Measurements from ENCODE around the gene BMPER. TPM values are rescaled to one million over a fixed set of nuclear protein-coding genes. Genes with fewer than 3 reads are reported as not detected.
A peak's percentile ranks its signal among the peaks of the same experiment; 100 is the strongest.

Gene BMPER
- total RNA-seq, 1 donor from 2014 or later, result 7.4 TPM

DNA sequence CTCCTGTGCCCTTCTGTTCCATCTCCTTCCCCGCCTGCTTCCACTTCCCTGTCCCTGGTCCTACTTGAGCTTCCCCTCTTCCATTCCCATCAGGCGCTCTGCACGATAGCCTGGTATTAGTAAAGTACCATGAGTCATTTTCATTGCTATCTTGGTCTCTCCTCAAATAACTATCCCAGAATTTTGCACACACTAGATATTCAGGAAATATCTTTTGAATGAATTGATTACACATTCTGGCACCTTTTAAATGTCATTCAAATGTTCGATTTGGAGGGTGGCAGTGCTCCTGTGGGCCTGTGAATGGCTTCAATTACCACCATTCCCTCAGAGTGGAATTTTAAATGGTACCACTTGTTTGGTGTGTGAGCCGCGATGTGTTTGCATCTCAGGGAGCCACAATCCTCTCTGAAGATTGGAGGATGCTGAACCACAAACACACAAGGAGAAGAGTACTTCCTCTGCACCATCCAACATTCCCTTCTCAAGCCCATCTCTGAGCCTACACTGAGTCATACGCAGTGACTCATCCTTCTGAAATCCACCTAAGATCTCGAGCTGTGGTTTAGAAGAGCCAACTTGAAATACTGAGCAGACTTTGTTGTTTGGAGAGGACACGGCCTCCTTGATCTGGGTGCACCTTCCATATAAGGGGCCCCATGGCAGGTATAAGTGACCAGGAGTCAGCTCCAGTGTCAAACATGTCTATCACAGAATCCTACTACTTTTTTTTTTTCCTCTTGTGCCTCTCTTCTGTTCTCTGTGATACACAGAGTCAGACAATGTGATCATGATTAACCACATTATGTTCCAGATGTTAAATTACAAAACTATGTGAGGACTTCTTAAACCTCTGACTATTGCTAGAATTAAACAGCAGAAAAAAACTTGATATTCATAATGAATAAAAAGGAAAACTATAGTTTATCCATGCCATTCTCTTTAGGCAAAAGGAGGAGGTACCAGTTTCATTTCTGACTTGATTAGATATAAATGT, 81.9 kb downstream of the BMPER start:
- Histone ChIP-seq H3K4me1 (no peaks in the 10 kb centered on the region), H3K4me3 (no peak overlapping the region), H3K36me3 (no peaks in the 10 kb centered on the region), H3K27me3 (ENCODE audit: low read depth) (no peaks in the 10 kb centered on the region), H3K27ac (no peak overlapping the region), H3K9me3 (no peaks in the 10 kb centered on the region)
- ATAC-seq, result peak; percentile 96 to 98
- intact Hi-C loops (cut with DNase I), result no loop called here
- DNase-seq, result no peak
- TF ChIP-seq, protein P1, sequence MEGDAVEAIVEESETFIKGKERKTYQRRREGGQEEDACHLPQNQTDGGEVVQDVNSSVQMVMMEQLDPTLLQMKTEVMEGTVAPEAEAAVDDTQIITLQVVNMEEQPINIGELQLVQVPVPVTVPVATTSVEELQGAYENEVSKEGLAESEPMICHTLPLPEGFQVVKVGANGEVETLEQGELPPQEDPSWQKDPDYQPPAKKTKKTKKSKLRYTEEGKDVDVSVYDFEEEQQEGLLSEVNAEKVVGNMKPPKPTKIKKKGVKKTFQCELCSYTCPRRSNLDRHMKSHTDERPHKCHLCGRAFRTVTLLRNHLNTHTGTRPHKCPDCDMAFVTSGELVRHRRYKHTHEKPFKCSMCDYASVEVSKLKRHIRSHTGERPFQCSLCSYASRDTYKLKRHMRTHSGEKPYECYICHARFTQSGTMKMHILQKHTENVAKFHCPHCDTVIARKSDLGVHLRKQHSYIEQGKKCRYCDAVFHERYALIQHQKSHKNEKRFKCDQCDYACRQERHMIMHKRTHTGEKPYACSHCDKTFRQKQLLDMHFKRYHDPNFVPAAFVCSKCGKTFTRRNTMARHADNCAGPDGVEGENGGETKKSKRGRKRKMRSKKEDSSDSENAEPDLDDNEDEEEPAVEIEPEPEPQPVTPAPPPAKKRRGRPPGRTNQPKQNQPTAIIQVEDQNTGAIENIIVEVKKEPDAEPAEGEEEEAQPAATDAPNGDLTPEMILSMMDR (IDR thresholded peaks at IDR 0.05), result no peak

DNA sequence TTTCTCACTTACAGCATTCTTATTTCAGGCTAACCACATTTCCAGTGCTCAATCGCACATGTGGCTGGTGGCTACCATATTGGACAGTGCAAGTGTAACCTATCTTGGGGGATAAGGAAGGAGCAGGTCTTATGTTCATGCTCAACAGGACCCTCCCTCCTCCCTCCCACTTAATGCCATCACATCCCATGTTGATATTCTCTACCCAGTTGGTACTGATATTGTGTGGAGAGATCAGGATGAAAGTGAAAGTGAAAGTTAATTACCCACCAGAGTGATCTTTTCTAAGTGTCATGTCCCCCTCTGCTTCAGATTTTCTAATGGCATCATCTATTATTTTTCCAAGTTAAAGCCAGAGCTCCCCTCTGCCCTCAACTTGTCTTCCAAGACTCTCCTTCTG, 91.6 kb downstream of the BMPER start:
- Histone ChIP-seq H3K4me1 (no peaks in the 10 kb centered on the region), H3K36me3 (no peaks in the 10 kb centered on the region), H3K27ac (no peak overlapping the region), H3K4me3 (no peak overlapping the region), H3K27me3 (ENCODE audit: low read depth) (no peaks in the 10 kb centered on the region), H3K9me3 (no peaks in the 10 kb centered on the region)
- intact Hi-C loops (cut with DNase I), result no loop called here
- DNase-seq (no peak), ATAC-seq (no peak)
- TF ChIP-seq, protein P1 (IDR thresholded peaks at IDR 0.05), result no peak

DNA sequence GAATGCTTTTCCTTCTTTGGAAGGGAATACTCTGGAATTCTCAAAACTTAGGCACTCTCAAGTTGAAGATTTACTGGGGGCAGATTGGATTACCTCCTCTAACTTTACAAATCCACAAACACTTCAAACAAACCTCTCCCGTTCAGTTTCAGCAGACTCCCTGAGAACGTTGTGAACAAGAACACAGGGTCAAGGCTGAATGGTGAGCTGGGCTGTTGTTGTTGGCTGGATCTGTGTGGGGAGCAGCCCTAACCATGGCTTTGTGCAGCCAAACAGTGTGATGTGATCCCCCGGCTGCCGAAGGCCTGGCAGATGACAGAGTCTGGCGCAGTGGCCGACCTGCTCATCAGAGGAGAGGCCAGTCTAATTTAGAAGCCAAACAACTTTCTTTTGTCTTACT, 93.1 kb downstream of the BMPER start:
- H3K4me1 ChIP-seq, result no peaks in the 10 kb centered on the region
- DNase-seq, result no peak
- H3K9me3 ChIP-seq, result no peaks in the 10 kb centered on the region
- no peak overlapping the region for H3K4me3 ChIP-seq
- intact Hi-C loops (cut with DNase I), result no loop called here
- H3K27me3 ChIP-seq (ENCODE audit: low read depth), result no peaks in the 10 kb centered on the region
- no peaks in the 10 kb centered on the region for H3K36me3 ChIP-seq
- H3K27ac ChIP-seq, result no peak overlapping the region
- no peak for ATAC-seq
- TF ChIP-seq, protein P1 (IDR thresholded peaks at IDR 0.05), result no peak

DNA sequence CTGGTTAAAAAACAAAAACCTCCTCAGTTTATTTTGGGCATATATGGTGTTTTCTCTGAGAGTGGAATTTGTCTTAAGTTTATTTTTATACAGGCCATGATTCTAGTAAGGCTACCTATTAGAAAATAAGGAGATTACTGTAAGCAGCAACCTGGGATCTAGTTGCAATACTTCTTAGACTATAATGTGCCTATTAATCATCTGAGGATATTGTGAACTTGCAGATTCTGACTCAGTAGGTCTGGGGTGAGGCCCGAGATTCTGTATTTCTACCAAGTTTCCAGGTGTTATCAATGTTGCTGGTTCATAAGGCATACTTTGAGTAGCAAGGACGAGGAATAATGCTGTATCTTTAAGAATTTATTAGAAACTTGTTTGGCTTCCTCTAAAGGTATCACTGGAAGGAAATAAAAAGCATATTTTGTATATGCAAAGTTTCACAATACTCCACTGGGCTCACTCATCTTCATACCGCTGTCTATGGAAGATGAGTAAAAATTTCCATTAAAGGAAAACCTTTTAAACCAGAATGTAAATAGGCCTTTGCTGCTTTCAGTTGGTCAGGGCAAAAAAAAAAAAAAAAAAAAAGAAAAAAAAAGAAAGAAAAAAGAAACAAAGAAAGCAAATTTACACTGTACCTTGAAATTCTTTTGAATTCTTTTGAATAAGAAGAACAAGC, 105.8 kb downstream of the BMPER start:
- no peak for ATAC-seq
- Histone ChIP-seq H3K4me1 (no peaks in the 10 kb centered on the region), H3K36me3 (no peaks in the 10 kb centered on the region), H3K27ac (no peak overlapping the region), H3K4me3 (no peak overlapping the region), H3K27me3 (ENCODE audit: low read depth) (no peaks in the 10 kb centered on the region), H3K9me3 (no peaks in the 10 kb centered on the region)
- TF ChIP-seq, protein P1 (IDR thresholded peaks at IDR 0.05), result no peak
- intact Hi-C loops (cut with DNase I), result no loop called here
- DNase-seq, result no peak

DNA sequence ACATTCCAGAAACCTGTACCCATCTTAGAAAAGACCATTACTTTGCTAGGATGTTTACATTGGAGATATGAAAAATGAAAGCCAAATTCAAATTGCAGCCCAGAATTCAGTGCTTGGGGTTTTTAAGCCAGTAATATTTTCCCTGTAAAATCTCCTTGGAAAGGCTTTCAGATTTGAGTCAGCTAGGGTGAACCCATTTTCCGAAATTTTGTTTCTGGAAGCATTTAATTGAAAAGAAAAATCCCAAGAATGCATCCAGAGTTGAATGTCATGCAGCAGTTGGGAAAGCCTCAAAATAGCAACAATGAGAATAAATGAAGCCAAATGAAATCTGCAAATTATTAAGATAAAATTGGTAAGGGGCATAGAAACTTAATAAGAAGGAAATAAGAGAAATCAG, 106.4 kb downstream of the BMPER start:
- Histone ChIP-seq H3K36me3 (no peaks in the 10 kb centered on the region), H3K9me3 (no peaks in the 10 kb centered on the region), H3K27ac (no peak overlapping the region), H3K4me3 (no peak overlapping the region), H3K27me3 (ENCODE audit: low read depth) (no peaks in the 10 kb centered on the region), H3K4me1 (no peaks in the 10 kb centered on the region)
- DNase-seq (no peak), ATAC-seq (no peak)
- intact Hi-C loops (cut with DNase I), result no loop called here
- TF ChIP-seq, protein P1 (IDR thresholded peaks at IDR 0.05), result no peak

Data from lower lobe of right lung (tissue), 2 donors.